ENCODE measurements around the gene NDST1.

The NDST1 gene

DNA sequence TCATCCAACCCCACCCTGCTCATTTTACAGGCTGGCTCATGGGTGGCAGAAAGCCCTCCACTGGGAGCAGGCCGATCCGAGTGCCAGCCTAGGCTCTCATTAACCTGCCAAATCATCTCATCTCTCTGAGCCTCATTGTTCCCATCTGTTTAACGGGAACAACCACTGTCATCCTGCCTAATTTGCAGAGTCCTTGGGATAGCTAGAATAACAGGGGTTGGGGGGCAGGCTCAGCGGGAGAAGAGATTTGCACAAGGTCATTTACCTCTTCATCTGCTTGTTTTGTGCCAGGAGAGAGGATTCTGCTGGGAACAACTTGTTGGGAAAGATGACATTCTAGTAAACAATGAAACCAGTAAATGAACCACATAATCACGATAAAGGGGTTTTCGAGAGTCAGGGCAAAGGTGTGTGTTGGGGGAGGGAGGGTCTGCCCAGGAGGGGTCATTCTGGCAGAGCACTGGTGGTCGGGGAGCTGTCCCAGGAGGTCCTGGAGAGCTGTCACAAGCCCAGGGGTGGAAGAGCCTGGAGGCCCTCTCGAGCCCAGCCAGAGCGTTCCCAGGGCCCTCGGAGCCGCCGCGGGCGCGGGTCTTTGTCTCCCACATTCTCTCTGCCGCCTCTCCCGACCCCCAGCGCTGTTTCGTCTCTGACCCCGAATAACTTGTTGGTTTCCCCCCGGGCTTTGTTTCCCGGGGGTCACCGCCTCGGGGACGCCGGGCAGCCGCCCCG, 22.8 kb upstream of the NDST1 start:
- H3K9me3 ChIP-seq (ENCODE audit: insufficient read depth, low read length) = no peaks in the 10 kb centered on the region
- H3K9ac ChIP-seq (ENCODE audit: low read length) = no peak overlapping the region
- no peak overlapping the region for H3K27ac ChIP-seq (ENCODE audit: low read depth, low read length)
- TF ChIP-seq EZH2phosphoT487 (conservative IDR thresholded peaks at IDR 0.05; ENCODE audit: low read length) = no peak
- TF ChIP-seq, protein P1, sequence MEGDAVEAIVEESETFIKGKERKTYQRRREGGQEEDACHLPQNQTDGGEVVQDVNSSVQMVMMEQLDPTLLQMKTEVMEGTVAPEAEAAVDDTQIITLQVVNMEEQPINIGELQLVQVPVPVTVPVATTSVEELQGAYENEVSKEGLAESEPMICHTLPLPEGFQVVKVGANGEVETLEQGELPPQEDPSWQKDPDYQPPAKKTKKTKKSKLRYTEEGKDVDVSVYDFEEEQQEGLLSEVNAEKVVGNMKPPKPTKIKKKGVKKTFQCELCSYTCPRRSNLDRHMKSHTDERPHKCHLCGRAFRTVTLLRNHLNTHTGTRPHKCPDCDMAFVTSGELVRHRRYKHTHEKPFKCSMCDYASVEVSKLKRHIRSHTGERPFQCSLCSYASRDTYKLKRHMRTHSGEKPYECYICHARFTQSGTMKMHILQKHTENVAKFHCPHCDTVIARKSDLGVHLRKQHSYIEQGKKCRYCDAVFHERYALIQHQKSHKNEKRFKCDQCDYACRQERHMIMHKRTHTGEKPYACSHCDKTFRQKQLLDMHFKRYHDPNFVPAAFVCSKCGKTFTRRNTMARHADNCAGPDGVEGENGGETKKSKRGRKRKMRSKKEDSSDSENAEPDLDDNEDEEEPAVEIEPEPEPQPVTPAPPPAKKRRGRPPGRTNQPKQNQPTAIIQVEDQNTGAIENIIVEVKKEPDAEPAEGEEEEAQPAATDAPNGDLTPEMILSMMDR (IDR thresholded peaks at IDR 0.05; ENCODE audit: insufficient read depth, low read length, poor library complexity, severe bottlenecking) = no peak
- H3F3A ChIP-seq (ENCODE audit: insufficient read depth) = no peaks in the 10 kb centered on the region
- H2AFZ ChIP-seq (ENCODE audit: low read depth, low read length, severe bottlenecking) = no peak overlapping the region
- no peak overlapping the region for H3K4me2 ChIP-seq (ENCODE audit: low read depth, low read length, poor library complexity, severe bottlenecking)
- no peak overlapping the region for H3K4me3 ChIP-seq (ENCODE audit: insufficient read depth, low read length, poor library complexity, severe bottlenecking)
- H3K9me2 ChIP-seq (replicated peaks; ENCODE audit: insufficient read depth, low read length) = no peaks in the 10 kb centered on the region
- no peaks in the 10 kb centered on the region for H3K27me3 ChIP-seq (ENCODE audit: low read length)
- no peaks in the 10 kb centered on the region for H3K36me3 ChIP-seq (ENCODE audit: low read length)
- no peaks in the 10 kb centered on the region for H4K20me1 ChIP-seq (ENCODE audit: low read depth, low read length)
- no peaks in the 10 kb centered on the region for H3K79me2 ChIP-seq (ENCODE audit: insufficient read depth, low read length)

DNA sequence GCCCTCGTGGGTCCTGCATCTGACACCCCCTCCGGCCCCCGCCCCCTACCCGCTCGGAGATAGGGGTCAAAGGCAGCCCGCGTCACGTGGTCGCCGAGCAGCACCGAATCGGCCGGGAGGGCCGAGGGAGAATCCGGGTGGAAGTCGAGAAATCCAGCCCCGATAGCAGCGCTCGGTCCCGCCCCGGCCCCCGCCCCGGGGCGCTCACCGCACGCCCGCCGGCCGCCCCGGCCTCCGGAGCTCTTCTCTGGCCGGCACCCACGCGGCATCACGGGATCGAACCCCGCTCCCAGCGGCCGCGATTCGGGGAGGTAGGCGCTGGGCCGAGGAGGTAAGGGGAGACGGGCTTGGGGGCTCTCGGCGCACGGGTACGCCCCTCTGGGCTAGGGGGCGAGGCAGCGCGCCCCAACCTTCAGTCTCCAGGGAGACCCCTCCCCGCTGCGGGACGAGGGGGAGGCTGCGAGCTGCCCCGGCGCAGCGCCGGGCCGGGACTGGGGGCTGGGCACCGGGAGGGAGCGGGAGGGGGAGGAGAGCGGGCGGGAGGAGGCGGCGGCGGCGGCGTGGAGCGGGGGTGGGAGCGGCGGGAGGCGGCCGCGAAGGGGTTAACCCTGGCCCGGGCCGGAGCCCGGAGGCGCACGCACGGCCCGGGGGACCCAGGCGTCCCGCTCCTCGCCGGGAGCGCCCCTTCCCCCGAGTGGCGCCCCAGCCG, 22.1 kb upstream of the NDST1 start:
- no peaks in the 10 kb centered on the region for H3K79me2 ChIP-seq (ENCODE audit: insufficient read depth, low read length)
- H3K9ac ChIP-seq (ENCODE audit: low read length) = peak overlapping the region; percentile 10; the same call in 1 of the 2 replicates
- H2AFZ ChIP-seq (ENCODE audit: low read depth, low read length, severe bottlenecking) = no peak overlapping the region
- TF ChIP-seq, protein P1 (IDR thresholded peaks at IDR 0.05; ENCODE audit: insufficient read depth, low read length, poor library complexity, severe bottlenecking) = no peak
- TF ChIP-seq EZH2phosphoT487 (conservative IDR thresholded peaks at IDR 0.05; ENCODE audit: low read length) = 0 out of 2 replicates have a peak, but pooled peaks have one; percentile 73
- no peaks in the 10 kb centered on the region for H3F3A ChIP-seq (ENCODE audit: insufficient read depth)
- H3K4me3 ChIP-seq (ENCODE audit: insufficient read depth, low read length, poor library complexity, severe bottlenecking) = peak overlapping the region; percentile 38
- H3K36me3 ChIP-seq (ENCODE audit: low read length) = no peaks in the 10 kb centered on the region
- no peaks in the 10 kb centered on the region for H3K9me2 ChIP-seq (replicated peaks; ENCODE audit: insufficient read depth, low read length)
- H3K4me2 ChIP-seq (ENCODE audit: low read depth, low read length, poor library complexity, severe bottlenecking) = peak overlapping the region; percentile 43
- no peaks in the 10 kb centered on the region for H3K27me3 ChIP-seq (ENCODE audit: low read length)
- no peak overlapping the region for H3K27ac ChIP-seq (ENCODE audit: low read depth, low read length)
- H3K9me3 ChIP-seq (ENCODE audit: insufficient read depth, low read length) = no peaks in the 10 kb centered on the region
- no peaks in the 10 kb centered on the region for H4K20me1 ChIP-seq (ENCODE audit: low read depth, low read length)

DNA sequence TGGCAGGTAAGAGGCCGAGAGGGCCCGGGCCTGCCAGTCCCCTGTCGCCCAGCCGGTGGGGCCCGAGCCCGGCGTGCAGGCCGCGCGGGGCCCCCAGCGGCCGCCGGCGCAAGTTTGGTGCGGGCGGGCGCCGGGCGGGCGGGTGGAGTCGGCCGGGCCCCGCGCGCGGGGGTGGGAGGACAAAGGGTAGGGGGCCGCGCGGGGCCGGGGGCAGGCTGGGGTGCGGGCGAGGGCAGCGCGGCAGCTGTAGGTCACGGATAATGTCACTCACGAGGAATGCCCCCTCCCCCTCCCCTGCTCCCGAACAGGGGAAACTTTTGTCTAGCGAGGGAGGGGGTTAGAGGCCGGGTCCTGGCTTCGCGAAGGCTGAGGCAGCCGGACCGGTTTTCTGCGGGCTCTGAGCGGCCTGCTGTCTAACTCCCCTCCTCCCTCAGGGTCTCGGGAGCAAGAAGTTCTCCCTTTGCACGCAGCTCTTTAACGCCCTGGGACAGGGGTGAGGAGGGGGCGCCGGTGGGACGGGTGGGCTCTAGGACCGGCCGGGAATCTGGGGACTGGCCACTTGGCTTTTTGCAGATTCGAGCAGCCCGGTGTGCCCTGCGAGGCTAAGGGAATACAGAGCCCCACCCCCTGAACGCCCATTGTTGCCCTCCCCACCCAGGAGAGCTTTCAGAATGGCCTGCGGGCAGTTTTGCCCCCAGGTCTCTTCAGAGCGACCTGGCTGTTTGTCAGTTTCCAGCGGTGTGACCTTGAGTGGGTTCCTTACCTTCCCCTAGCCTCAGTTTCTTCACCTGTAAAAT, 21.3 kb upstream of the NDST1 start:
- Histone ChIP-seq H3K27ac (ENCODE audit: low read depth, low read length) (no peak overlapping the region), H3K36me3 (ENCODE audit: low read length) (no peaks in the 10 kb centered on the region), H3F3A (ENCODE audit: insufficient read depth) (no peaks in the 10 kb centered on the region), H3K27me3 (ENCODE audit: low read length) (no peaks in the 10 kb centered on the region), H3K4me3 (ENCODE audit: insufficient read depth, low read length, poor library complexity, severe bottlenecking) (peak overlapping the region; percentile 38), H3K9ac (ENCODE audit: low read length) (peak overlapping the region; percentile 10; the same call in 1 of the 2 replicates), H4K20me1 (ENCODE audit: low read depth, low read length) (no peaks in the 10 kb centered on the region), H2AFZ (ENCODE audit: low read depth, low read length, severe bottlenecking) (peak overlapping the region; percentile 23), H3K9me3 (ENCODE audit: insufficient read depth, low read length) (no peaks in the 10 kb centered on the region), H3K4me2 (ENCODE audit: low read depth, low read length, poor library complexity, severe bottlenecking) (peak overlapping the region; percentile 43), H3K79me2 (ENCODE audit: insufficient read depth, low read length) (no peaks in the 10 kb centered on the region), H3K9me2 (replicated peaks; ENCODE audit: insufficient read depth, low read length) (no peaks in the 10 kb centered on the region)
- TF ChIP-seq, protein P1 (IDR thresholded peaks at IDR 0.05; ENCODE audit: insufficient read depth, low read length, poor library complexity, severe bottlenecking) = no peak
- no peak for TF ChIP-seq EZH2phosphoT487 (conservative IDR thresholded peaks at IDR 0.05; ENCODE audit: low read length)
